Ovary (tissue), 1 donor: ENCODE measurements around the gene ADCYAP1R1.

Source experiments
- EP300 ChIP-seq: sonication (generic); formaldehyde crosslinking; IDR thresholded peaks from one replicate; pipeline ENCODE4 v1.6.1; 2017; ENCODE audit warnings: antibody characterized with exemption
- POLR2A ChIP-seq: fragments of 450-650 bp; IDR thresholded peaks from one replicate; pipeline ENCODE4 v1.6.1; 2017; ENCODE audit warnings: antibody characterized with exemption, mild to moderate bottlenecking, moderate library complexity

DNA sequence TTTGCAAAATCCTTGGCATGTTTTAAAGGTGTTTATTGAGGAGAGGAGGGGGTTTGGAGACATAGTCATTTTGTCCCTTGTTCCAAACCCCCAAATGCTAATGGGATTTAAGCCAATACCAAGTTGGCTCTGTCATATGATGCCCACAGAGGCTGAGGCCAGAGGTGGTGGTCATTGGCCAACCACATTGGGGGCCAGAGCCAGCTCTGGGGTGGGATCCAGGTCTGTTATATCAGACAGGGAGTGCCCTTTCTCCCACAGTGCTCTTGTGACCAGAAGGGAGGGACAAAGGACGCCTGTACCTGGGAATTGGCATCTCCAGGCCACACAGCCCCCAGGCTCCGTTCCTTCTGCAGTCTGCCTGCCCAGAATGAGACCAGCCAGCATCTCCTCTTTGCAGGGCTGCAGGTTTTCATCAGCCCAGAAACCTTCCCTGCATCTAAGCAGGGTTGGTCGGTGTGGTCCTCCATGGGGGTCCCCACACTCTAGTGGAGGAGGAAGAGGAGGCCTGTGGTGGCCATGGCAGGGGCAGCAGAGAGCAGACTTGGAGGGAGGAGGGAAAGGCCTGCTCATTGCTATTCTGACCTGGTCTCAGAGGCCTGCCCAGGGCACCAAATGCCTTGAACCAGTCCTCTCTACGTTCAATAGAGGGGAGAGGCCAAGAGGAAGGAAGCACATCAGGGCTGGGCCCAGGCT, 17.9 kb downstream of the ADCYAP1R1 start:
- TF ChIP-seq POLR2A (no peak), EP300 (no peak)
